Embryonic facial prominence (tissue), 1 donor: Measurements from ENCODE around the gene CACNA1C.
"Not testable (repeated sequence)": the region's sequence is repeated elsewhere in the genome, so short reads cannot be mapped to it uniquely, and the experiment has no call there.

ENCODE experiments used
- DNase-seq: peaks from one replicate; pipeline ENCODE4 v3.0.0-alpha.2; 2016; ENCODE audit errors: extremely low spot score

Gene CACNA1C

GRCh38 chr12:2112401-2112800, 59.6 kb downstream of the CACNA1C start:
- no peak for DNase-seq

DNA sequence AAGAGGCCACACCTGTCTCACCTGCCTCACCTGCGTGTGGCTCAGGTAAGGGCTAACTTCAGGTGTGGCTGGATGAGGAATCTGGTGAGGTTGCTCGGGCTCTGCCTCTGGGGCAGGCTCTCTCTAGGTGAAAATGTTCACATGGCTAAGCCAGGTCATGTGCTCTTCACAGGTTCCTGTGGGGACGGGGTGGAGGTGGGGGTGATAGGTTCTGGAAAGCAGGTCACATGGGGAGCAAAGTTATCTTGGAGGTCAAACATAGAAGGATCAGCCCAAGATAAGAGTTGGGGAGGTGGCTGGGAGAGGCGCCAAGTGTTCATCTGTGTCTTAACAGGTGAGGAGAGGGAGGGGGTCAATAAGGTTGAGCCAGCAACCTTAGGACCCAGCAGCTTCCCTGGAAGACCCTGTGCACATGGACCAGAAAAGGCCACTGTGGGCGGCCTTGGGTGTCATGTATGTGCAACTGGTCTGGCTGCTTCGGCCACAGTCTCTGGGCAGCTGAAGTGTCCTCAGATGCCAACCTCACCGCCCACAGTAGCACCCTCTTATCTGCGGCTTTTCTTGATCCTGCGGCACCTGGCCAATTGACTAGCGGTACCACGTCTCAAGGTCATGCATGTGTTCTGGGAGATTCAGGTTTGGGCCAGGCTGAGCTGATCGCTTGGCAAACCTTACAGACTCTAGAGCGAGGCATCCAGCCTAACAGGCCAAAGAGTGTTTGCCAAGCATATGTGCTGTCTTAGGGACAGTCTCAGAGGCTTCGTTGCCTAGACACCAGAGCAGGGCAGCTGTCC, 60.5 kb downstream of the CACNA1C start:
- DNase-seq = no peak

GRCh38 chr12:2114071-2114470, 61.3 kb downstream of the CACNA1C start:
- DNase-seq = no peak

- DNase-seq = no peak
These were observed 62.5 kb downstream of the CACNA1C start for GRCh38 chr12:2115101-2115845.

DNA sequence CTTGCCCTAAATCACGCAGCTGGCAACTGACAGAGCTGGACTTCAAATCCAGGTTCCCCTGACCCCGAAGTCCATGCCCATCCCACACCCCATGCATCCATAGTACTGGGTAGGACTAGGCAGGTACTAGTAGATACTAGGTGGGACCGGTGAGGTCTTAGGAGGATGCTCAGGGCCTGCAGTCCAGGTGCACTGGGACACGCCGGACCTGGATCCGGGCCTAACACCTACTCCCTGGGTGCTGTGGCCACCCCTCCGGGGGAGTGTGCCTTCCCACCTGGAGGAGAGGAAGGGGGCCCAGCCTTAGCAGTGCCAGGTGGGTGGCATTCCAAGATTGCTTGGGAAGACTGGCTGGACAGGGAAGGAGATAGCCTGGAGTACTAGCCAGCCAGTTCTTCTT, 64.8 kb downstream of the CACNA1C start:
- DNase-seq = no peak

DNA sequence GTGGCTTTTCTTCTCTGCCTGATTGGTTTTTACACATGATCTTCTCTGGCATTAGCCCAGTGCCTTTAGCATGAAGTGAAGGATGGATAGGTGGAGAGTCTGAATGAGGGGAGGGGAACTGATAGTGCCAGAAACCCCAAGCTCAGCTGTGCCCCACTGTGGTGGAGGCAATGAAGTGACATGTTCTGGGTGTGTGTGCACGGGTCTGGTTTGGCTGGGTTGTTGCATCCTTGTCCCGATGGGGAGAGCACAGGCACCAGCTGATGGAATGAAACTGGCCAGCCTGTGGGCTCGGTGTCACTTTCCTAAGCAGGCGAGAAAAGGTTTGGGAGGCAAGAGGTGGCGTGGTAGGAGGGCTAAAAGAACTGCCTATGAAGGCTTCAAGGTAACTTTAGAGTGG, 65.3 kb downstream of the CACNA1C start:
- DNase-seq = no peak

- no peak for DNase-seq
These were observed 65.9 kb downstream of the CACNA1C start for GRCh38 chr12:2118481-2119255.

GRCh38 chr12:2119266-2119665, 66.5 kb downstream of the CACNA1C start:
- no peak for DNase-seq

- DNase-seq = no peak
These were observed 68.4 kb downstream of the CACNA1C start for GRCh38 chr12:2120982-2121758.

GRCh38 chr12:2124466-2125023, 71.8 kb downstream of the CACNA1C start:
- no peak for DNase-seq

GRCh38 chr12:2125651-2126522, 73.1 kb downstream of the CACNA1C start:
- DNase-seq = no peak

GRCh38 chr12:2126676-2127406, 74.1 kb downstream of the CACNA1C start:
- no peak for DNase-seq

DNA sequence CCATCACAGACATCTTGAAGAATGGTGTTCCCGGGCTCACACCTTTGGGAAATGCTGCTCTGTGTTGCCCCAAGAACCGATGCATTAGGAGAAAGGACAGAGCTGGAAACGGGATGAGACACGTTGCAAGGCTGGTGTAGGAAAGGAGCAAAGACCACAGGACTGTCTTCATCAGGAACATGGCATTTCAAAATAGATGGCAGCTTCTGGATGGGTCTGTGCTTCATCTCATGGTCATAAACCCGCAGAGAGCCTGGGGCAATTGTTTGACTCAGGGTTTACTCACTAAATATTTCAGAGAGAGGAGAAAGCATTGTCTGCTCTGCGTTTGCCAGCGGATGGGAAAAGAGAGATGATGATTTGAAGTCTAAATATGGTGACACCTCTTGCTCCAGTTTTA, 76.3 kb downstream of the CACNA1C start:
- DNase-seq = no peak

- DNase-seq = not testable (repeated sequence)
These were observed 83.1 kb downstream of the CACNA1C start for GRCh38 chr12:2135661-2136418.

DNA sequence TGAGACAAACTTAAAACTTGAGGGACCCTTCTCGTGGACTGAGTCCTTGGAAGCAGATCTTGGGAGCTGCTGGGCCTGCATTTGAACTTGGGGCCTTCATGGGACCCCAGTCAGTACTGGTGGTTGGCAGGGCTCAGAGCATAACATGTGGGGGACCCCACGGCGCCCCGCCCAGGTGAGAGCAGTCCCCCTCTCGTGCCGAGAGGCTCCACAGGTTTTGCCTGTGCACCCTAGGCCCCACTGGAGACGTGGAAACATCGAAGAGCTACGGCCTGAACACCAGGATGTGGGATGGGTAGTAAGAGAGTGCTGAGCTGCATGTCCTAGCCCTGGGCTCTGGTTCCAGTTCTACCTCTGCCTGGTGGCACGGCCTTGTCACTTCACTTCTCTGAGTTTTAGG, 84.1 kb downstream of the CACNA1C start:
- no peak for DNase-seq

GRCh38 chr12:2137711-2138110, 84.9 kb downstream of the CACNA1C start:
- DNase-seq = no peak

DNA sequence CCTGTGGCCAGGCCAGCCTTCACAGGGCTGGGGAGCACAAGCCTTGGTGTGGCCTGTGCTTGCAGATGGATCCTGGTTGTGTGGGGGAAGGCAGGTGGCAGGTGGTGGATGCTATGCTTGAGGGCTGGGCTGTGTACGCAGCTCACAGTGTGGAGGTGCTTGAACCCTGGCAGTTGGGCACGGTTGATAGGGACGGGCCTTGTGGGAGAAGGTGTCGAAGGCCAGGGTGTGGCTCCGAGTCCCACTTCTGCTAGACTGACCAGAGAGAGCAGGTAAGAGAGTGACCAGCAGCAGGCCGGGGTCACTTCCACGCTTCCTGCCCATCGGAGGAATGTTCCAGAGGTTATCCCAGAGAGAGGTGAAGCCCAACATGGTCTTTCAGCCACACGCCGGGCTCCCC, 85.5 kb downstream of the CACNA1C start:
- no peak for DNase-seq

DNA sequence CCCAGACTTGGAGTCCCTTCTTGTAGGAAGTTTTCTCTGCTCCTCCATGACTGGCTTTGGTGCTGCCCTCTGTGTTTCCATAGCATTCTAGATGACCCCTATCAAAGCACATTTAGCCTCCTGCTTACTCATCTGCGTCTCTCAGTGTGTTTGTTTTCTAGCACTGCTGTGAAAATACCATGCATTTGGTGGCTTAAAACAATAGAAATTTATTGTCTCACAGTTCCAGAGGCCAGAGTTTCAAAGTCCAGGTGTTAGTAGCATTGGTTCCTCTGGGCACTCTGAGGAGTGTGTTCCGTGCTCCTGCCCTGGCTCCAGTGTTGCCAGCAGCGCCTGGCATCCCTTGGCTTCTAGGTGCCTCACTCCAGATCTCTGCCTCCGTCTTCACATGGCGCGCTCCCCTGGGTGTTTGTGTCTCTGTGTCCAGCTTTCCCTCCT, 86.1 kb downstream of the CACNA1C start:
- no peak for DNase-seq

DNA sequence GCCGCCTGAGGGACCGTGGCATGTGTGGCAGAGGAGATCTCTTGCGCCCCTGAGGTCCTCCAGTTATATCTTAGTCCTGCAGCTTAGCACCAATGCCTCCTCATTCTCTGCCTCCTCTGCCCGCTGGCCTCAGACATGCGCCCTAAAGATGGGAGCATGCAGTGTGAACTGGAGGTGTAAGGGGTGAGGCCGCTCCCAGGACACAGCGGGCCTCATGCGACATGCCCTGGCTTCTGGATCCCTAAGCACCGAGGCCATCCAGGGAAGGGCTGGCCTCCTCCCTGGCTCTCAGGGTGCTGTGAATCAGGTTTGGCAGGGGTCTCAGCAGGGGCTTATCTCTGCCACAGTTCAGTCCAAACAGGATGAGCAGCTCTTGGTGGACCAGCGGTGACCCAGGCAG, 86.9 kb downstream of the CACNA1C start:
- DNase-seq = no peak
